GM12864 (cell line): ENCODE results near the gene DOHH.

Experiments
- DNase-seq: peaks from one replicate; pipeline ENCODE4 v3.0.0-alpha.2; 2011; ENCODE audit warnings: low read depth
- H3K4me3 ChIP-seq: 2 replicates; pipeline ENCODE4 v1.5.1; 2011; ENCODE audit warnings: mild to moderate bottlenecking, low read depth, low read length, control low read depth
- CTCF ChIP-seq: IDR thresholded peaks from 2 replicates; pipeline ENCODE4 v1.5.1; 2011; ENCODE audit warnings: low read depth, mild to moderate bottlenecking, moderate library complexity, low read length, control low read depth, inconsistent platforms; ENCODE audit errors: missing control alignments

DOHH gene

GRCh38 chr19:3475449-3475848 is 25.0 kb downstream of the DOHH start:
- no peak for TF ChIP-seq CTCF
- DNase-seq = no peak
- H3K4me3 ChIP-seq = no peak overlapping the region

GRCh38 chr19:3474614-3475013 is 25.9 kb downstream of the DOHH start:
- TF ChIP-seq CTCF = no peak
- H3K4me3 ChIP-seq = no peak overlapping the region
- no peak for DNase-seq

- TF ChIP-seq CTCF = no peak
- H3K4me3 ChIP-seq = no peak overlapping the region
- DNase-seq = no peak
Observed at GRCh38 chr19:3474010-3474409, 26.5 kb downstream of the DOHH start.

GRCh38 chr19:3471954-3472655 is 28.4 kb downstream of the DOHH start:
- no peak for DNase-seq
- TF ChIP-seq CTCF = peak; percentile 67

GRCh38 chr19:3470500-3471128 is 29.9 kb downstream of the DOHH start:
- TF ChIP-seq CTCF = no peak
- no peak overlapping the region for H3K4me3 ChIP-seq
- DNase-seq = no peak

More at GRCh38 chr19:3471954-3472655, 28.4 kb downstream of the DOHH start:
- H3K4me3 ChIP-seq = no peak overlapping the region

- no peak for DNase-seq
- TF ChIP-seq CTCF = peak; percentile 10
- no peak overlapping the region for H3K4me3 ChIP-seq
Observed at GRCh38 chr19:3469638-3470499, 30.6 kb downstream of the DOHH start.
